Measurements from ENCODE around the gene TEK.

DNA sequence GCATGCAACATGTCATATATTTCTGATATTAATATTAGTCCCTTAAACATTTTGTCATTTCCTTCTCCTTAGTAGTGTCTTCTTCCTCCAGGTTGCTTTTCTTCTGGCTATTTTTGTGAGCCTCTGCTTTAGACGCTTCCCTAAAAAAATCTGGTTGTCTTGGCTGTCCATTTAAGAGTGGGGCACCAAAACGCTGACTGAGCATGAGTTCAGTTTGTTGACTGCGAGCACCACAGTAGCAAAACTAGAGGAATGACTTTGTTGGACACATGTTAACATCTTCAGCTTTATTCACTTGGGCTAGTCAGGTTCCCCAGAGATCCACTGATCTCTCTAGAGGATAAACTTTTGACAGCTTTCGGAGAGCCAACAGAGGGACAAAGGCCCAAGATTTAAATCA is 19.3 kb upstream of the TEK start:
- TF ChIP-seq, protein P1, sequence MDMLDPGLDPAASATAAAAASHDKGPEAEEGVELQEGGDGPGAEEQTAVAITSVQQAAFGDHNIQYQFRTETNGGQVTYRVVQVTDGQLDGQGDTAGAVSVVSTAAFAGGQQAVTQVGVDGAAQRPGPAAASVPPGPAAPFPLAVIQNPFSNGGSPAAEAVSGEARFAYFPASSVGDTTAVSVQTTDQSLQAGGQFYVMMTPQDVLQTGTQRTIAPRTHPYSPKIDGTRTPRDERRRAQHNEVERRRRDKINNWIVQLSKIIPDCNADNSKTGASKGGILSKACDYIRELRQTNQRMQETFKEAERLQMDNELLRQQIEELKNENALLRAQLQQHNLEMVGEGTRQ (IDR thresholded peaks at IDR 0.05): no peak
- TF ChIP-seq POLR2A (IDR thresholded peaks at IDR 0.05; ENCODE audit: low read length) (no peak), MYC (IDR thresholded peaks at IDR 0.05; ENCODE audit: borderline replicate concordance, low read length) (no peak), CBX2 (IDR thresholded peaks at IDR 0.05; ENCODE audit: borderline replicate concordance, low read depth) (no peak), RAD21 (conservative IDR thresholded peaks at IDR 0.05 in 1 of 2, IDR thresholded peaks at IDR 0.05 in 1 of 2) (no peak), NR3C1 (IDR thresholded peaks at IDR 0.05) (no peak), GATA3 (IDR thresholded peaks at IDR 0.05; ENCODE audit: borderline replicate concordance) (no peak), HDAC2 (IDR thresholded peaks at IDR 0.05) (no peak)
- TF ChIP-seq, protein P2, sequence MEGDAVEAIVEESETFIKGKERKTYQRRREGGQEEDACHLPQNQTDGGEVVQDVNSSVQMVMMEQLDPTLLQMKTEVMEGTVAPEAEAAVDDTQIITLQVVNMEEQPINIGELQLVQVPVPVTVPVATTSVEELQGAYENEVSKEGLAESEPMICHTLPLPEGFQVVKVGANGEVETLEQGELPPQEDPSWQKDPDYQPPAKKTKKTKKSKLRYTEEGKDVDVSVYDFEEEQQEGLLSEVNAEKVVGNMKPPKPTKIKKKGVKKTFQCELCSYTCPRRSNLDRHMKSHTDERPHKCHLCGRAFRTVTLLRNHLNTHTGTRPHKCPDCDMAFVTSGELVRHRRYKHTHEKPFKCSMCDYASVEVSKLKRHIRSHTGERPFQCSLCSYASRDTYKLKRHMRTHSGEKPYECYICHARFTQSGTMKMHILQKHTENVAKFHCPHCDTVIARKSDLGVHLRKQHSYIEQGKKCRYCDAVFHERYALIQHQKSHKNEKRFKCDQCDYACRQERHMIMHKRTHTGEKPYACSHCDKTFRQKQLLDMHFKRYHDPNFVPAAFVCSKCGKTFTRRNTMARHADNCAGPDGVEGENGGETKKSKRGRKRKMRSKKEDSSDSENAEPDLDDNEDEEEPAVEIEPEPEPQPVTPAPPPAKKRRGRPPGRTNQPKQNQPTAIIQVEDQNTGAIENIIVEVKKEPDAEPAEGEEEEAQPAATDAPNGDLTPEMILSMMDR (IDR thresholded peaks at IDR 0.05): no peak
- TF ChIP-seq, protein P3, sequence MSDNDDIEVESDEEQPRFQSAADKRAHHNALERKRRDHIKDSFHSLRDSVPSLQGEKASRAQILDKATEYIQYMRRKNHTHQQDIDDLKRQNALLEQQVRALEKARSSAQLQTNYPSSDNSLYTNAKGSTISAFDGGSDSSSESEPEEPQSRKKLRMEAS (IDR thresholded peaks at IDR 0.05): no peak
